Neural progenitor cell (in vitro differentiated cells): ENCODE data around the gene F2RL3. TPM values are rescaled to one million over a fixed set of nuclear protein-coding genes. Genes with fewer than 3 reads are reported as not detected.

Experiments
- DNase-seq: peaks from one replicate; pipeline ENCODE4 v3.0.0-alpha.2; 2016; ENCODE audit warnings: low spot score
- H2AFZ ChIP-seq: fragments of 200-600 bp; sonication (generic); replicated peaks from 2 replicates; pipeline ENCODE4 v1.6.1; 2016; ENCODE audit warnings: antibody characterized with exemption
- H3F3A ChIP-seq: fragments of 200-600 bp; sonication (generic); 2 replicates; pipeline ENCODE4 v1.6.1; 2016; ENCODE audit warnings: antibody characterized with exemption, low read depth
- H3K27ac ChIP-seq: fragments of 200-600 bp; sonication (generic); 2 replicates; pipeline ENCODE4 v1.5.1; 2016; ENCODE audit warnings: mild to moderate bottlenecking
- H3K27me3 ChIP-seq: fragments of 200-600 bp; sonication (generic); 2 replicates; pipeline ENCODE4 v1.6.1; 2016; ENCODE audit warnings: mild to moderate bottlenecking, moderate library complexity
- H3K36me3 ChIP-seq: fragments of 200-600 bp; sonication (generic); 2 replicates; pipeline ENCODE4 v1.5.1; 2016
- H3K4me1 ChIP-seq: fragments of 200-600 bp; sonication (generic); 2 replicates; pipeline ENCODE4 v1.6.1; 2016; ENCODE audit warnings: mixed run types
- H3K4me2 ChIP-seq: fragments of 200-600 bp; sonication (generic); 2 replicates; pipeline ENCODE4 v1.6.1; 2016
- H3K4me3 ChIP-seq: fragments of 200-600 bp; sonication (generic); 2 replicates; pipeline ENCODE4 v1.5.1; 2016
- H3K79me2 ChIP-seq: fragments of 200-600 bp; sonication (generic); 2 replicates; pipeline ENCODE4 v1.6.1; 2016; ENCODE audit warnings: low read depth
- H3K9ac ChIP-seq: fragments of 200-600 bp; sonication (generic); 2 replicates; pipeline ENCODE4 v1.6.1; 2016
- H3K9me3 ChIP-seq: fragments of 200-600 bp; sonication (generic); 2 replicates; pipeline ENCODE4 v1.5.1; 2016; ENCODE audit warnings: low read depth
- H4K20me1 ChIP-seq: fragments of 200-600 bp; sonication (generic); 2 replicates; pipeline ENCODE4 v1.6.1; 2016; ENCODE audit warnings: low read depth
- H3K27ac Mint-ChIP-seq: 3 replicates; pipeline ENCODE4 v1.8.0; 2021; ENCODE audit warnings: mixed read lengths
- H3K27me3 Mint-ChIP-seq: 2 replicates; pipeline ENCODE4 v1.8.0; 2022; ENCODE audit warnings: low read depth, mild to moderate bottlenecking, inconsistent platforms, moderate library complexity, mixed read lengths; ENCODE audit not compliant: insufficient read depth
- H3K36me3 Mint-ChIP-seq: 3 replicates; pipeline ENCODE4 v1.8.0; 2021; ENCODE audit warnings: mixed read lengths
- H3K4me1 Mint-ChIP-seq: 3 replicates; pipeline ENCODE4 v1.8.0; 2021; ENCODE audit warnings: mixed read lengths
- H3K4me3 Mint-ChIP-seq: 3 replicates; pipeline ENCODE4 v1.8.0; 2021; ENCODE audit warnings: mild to moderate bottlenecking, moderate library complexity, mixed read lengths
- H3K9me3 Mint-ChIP-seq: 3 replicates; pipeline ENCODE4 v1.8.0; 2020; ENCODE audit warnings: mixed read lengths
- CTCF ChIP-seq: fragments of 200-600 bp; sonication (generic); IDR thresholded peaks from 2 replicates; pipeline ENCODE4 v1.5.1; 2017; ENCODE audit warnings: antibody characterized with exemption, mild to moderate bottlenecking
- EZH2 ChIP-seq: fragments of 200-600 bp; sonication (generic); IDR thresholded peaks from 2 replicates; pipeline ENCODE4 v1.6.1; 2017; ENCODE audit warnings: antibody characterized with exemption, mild to moderate bottlenecking, moderate library complexity
- EZH2phosphoT487 ChIP-seq: fragments of 200-600 bp; sonication (generic); IDR thresholded peaks from 2 replicates; pipeline ENCODE4 v1.6.1; 2017; ENCODE audit warnings: antibody characterized with exemption
- total RNA-seq: library from RNA; depleted of rRNA; stranded (reverse); fragments of >200 nt; gene quantifications from 2 replicates; pipeline ENCODE4 v1.2.3, GENCODE V29; 2015; ENCODE audit warnings: low replicate concordance

The F2RL3 gene
- 0.03 TPM in 1 of 2 replicates, not detected in the other for total RNA-seq

- TF ChIP-seq EZH2 (no peak), CTCF (no peak), EZH2phosphoT487 (no peak)
- no peak within 1 kb of the TSS for H2AFZ ChIP-seq
- no peaks in the 10 kb centered on the region for H3K4me1 ChIP-seq
- H3K27me3 ChIP-seq = no peaks in the 10 kb centered on the region
- Mint-ChIP-seq H3K27me3 (peaks cover 5% of the 10 kb centered on the region), H3K27ac (peak within 1 kb of the TSS; percentile 42), H3K4me1 (peaks cover 8% of the 10 kb centered on the region), H3K36me3 (no peaks in the 10 kb centered on the region), H3K9me3 (peaks cover 3% of the 10 kb centered on the region), H3K4me3 (no peak within 1 kb of the TSS)
- H4K20me1 ChIP-seq = no peaks in the 10 kb centered on the region
- H3K9me3 ChIP-seq = no peaks in the 10 kb centered on the region
- H3K79me2 ChIP-seq = no peaks in the 10 kb centered on the region
- H3K4me3 ChIP-seq = no peak within 1 kb of the TSS
- H3K27ac ChIP-seq = no peak within 1 kb of the TSS
- no peak within 1 kb of the TSS for H3K4me2 ChIP-seq
- DNase-seq = no peak
- H3K36me3 ChIP-seq = no peaks in the 10 kb centered on the region
- H3K9ac ChIP-seq = no peak within 1 kb of the TSS
- H3F3A ChIP-seq = no peaks in the 10 kb centered on the region
Measured at GRCh38 chr19:16888629-16889365, at the start of gene F2RL3. TSS of gene F2RL3 (plus strand) at chr19:16888999. CDS start at chr19:16889190, 191 bp downstream.

- no peaks in the 10 kb centered on the region for H3K9me3 Mint-ChIP-seq
- H3K4me1 ChIP-seq = no peaks in the 10 kb centered on the region
- no peaks in the 10 kb centered on the region for H3F3A ChIP-seq
- no peaks in the 10 kb centered on the region for H3K79me2 ChIP-seq
- no peaks in the 10 kb centered on the region for H3K4me1 Mint-ChIP-seq
- no peak overlapping the region for H3K4me2 ChIP-seq
- peaks cover 12% of the 10 kb centered on the region for H4K20me1 ChIP-seq
- no peak overlapping the region for H3K9ac ChIP-seq
- H3K27ac ChIP-seq = no peak overlapping the region
- H3K27me3 ChIP-seq = no peaks in the 10 kb centered on the region
- no peak overlapping the region for H3K4me3 ChIP-seq
- no peak overlapping the region for H3K27ac Mint-ChIP-seq
- H3K36me3 Mint-ChIP-seq = peaks cover 31% of the 10 kb centered on the region
- peaks cover 5% of the 10 kb centered on the region for H3K27me3 Mint-ChIP-seq
- H3K36me3 ChIP-seq = no peaks in the 10 kb centered on the region
- no peak overlapping the region for H3K4me3 Mint-ChIP-seq
- no peaks in the 10 kb centered on the region for H3K9me3 ChIP-seq
- no peak for DNase-seq
- no peak overlapping the region for H2AFZ ChIP-seq
- TF ChIP-seq EZH2 = no peak
- TF ChIP-seq CTCF = no peak
- TF ChIP-seq EZH2phosphoT487 = no peak
Measured at GRCh38 chr19:16841391-16841926, 47.3 kb upstream of the F2RL3 start.

GRCh38 chr19:16846901-16847300 is 41.9 kb upstream of the F2RL3 start:
- Histone ChIP-seq H3K4me2 (no peak overlapping the region), H2AFZ (no peak overlapping the region), H4K20me1 (peaks cover 10% of the 10 kb centered on the region), H3K27ac (no peak overlapping the region), H3K79me2 (no peaks in the 10 kb centered on the region), H3K4me1 (no peaks in the 10 kb centered on the region), H3K9me3 (no peaks in the 10 kb centered on the region), H3K9ac (no peak overlapping the region), H3K27me3 (no peaks in the 10 kb centered on the region), H3K4me3 (no peak overlapping the region), H3K36me3 (peaks cover 6% of the 10 kb centered on the region), H3F3A (no peaks in the 10 kb centered on the region)
- peaks cover 25% of the 10 kb centered on the region for H3K36me3 Mint-ChIP-seq
- TF ChIP-seq EZH2phosphoT487 (no peak), CTCF (no peak), EZH2 (no peak)
- no peak overlapping the region for H3K4me3 Mint-ChIP-seq
- no peak overlapping the region for H3K27ac Mint-ChIP-seq
- H3K9me3 Mint-ChIP-seq = no peaks in the 10 kb centered on the region
- DNase-seq = no peak
- H3K27me3 Mint-ChIP-seq = no peaks in the 10 kb centered on the region
- no peaks in the 10 kb centered on the region for H3K4me1 Mint-ChIP-seq
